Adipocyte (in vitro differentiated cells): ENCODE results near the gene LNP1.
"Not testable (repeated sequence)": the region's sequence is repeated elsewhere in the genome, so short reads cannot be mapped to it uniquely, and the experiment has no call there.

Experiments used
- DNase-seq: peaks from one replicate; pipeline ENCODE4 v3.0.0-alpha.2; 2015; ENCODE audit warnings: low read depth
- H3K27me3 ChIP-seq: replicated peaks from 2 replicates; pipeline ENCODE4 v1.7.0; 2013; ENCODE audit warnings: mild to moderate bottlenecking, low read length, moderate library complexity; ENCODE audit not compliant: control insufficient read depth, insufficient read depth
- H3K36me3 ChIP-seq: 2 replicates; pipeline ENCODE4 v1.7.0; 2013; ENCODE audit warnings: low read length, mild to moderate bottlenecking, moderate library complexity; ENCODE audit not compliant: control insufficient read depth, insufficient read depth, severe bottlenecking
- H3K4me1 ChIP-seq: 2 replicates; pipeline ENCODE4 v1.7.0; 2013; ENCODE audit warnings: mild to moderate bottlenecking, low read length, moderate library complexity; ENCODE audit not compliant: control insufficient read depth, insufficient read depth
- H3K4me3 ChIP-seq: 2 replicates; pipeline ENCODE4 v1.7.0; 2013; ENCODE audit warnings: mild to moderate bottlenecking, low read length, moderate library complexity
- H3K9ac ChIP-seq: 2 replicates; pipeline ENCODE4 v1.7.0; 2013; ENCODE audit warnings: mild to moderate bottlenecking, low read length, moderate library complexity
- H3K9me3 ChIP-seq: 2 replicates; pipeline ENCODE4 v1.7.0; 2013; ENCODE audit warnings: mild to moderate bottlenecking, low read length, moderate library complexity; ENCODE audit not compliant: control insufficient read depth

Gene LNP1

GRCh38 chr3:100438623-100438974, 37.3 kb downstream of the LNP1 start:
- Histone ChIP-seq H3K27me3 (no peaks in the 10 kb centered on the region), H3K4me1 (peaks cover 3% of the 10 kb centered on the region), H3K4me3 (no peak overlapping the region), H3K36me3 (no peaks in the 10 kb centered on the region), H3K9me3 (peaks cover 13% of the 10 kb centered on the region), H3K9ac (no peak overlapping the region)
- no peak for DNase-seq

- H3K27me3 ChIP-seq: no peaks in the 10 kb centered on the region
- no peaks in the 10 kb centered on the region for H3K36me3 ChIP-seq
- H3K4me3 ChIP-seq: no peak overlapping the region
- DNase-seq: no peak
- no peak overlapping the region for H3K9ac ChIP-seq
- peaks cover 3% of the 10 kb centered on the region for H3K4me1 ChIP-seq
- H3K9me3 ChIP-seq: peaks cover 7% of the 10 kb centered on the region
Measured at GRCh38 chr3:100440895-100441294, 39.6 kb downstream of the LNP1 start.

- no peaks in the 10 kb centered on the region for H3K36me3 ChIP-seq
- no peak overlapping the region for H3K9ac ChIP-seq
- peaks cover 3% of the 10 kb centered on the region for H3K4me1 ChIP-seq
- H3K27me3 ChIP-seq: no peaks in the 10 kb centered on the region
- H3K4me3 ChIP-seq: no peak overlapping the region
- peaks cover 3% of the 10 kb centered on the region for H3K9me3 ChIP-seq
- no peak for DNase-seq
Measured at GRCh38 chr3:100443690-100444089, 42.4 kb downstream of the LNP1 start.

GRCh38 chr3:100447067-100447466, 45.7 kb downstream of the LNP1 start:
- H3K9ac ChIP-seq, H3K27me3 ChIP-seq, DNase-seq, H3K4me3 ChIP-seq, H3K4me1 ChIP-seq, H3K36me3 ChIP-seq, H3K9me3 ChIP-seq: not testable (repeated sequence)

- Histone ChIP-seq H3K4me3 (no peak overlapping the region), H3K9me3 (peaks cover 3% of the 10 kb centered on the region)
Measured at GRCh38 chr3:100448079-100448478, 46.7 kb downstream of the LNP1 start.

GRCh38 chr3:100449214-100449613, 47.9 kb downstream of the LNP1 start:
- Histone ChIP-seq H3K27me3 (no peaks in the 10 kb centered on the region), H3K4me3 (no peak overlapping the region), H3K4me1 (no peaks in the 10 kb centered on the region), H3K36me3 (no peaks in the 10 kb centered on the region), H3K9ac (no peak overlapping the region), H3K9me3 (no peaks in the 10 kb centered on the region)
- no peak for DNase-seq

More at GRCh38 chr3:100448079-100448478, 46.7 kb downstream of the LNP1 start:
- no peak overlapping the region for H3K9ac ChIP-seq
- DNase-seq: no peak
- no peaks in the 10 kb centered on the region for H3K36me3 ChIP-seq
- H3K27me3 ChIP-seq: no peaks in the 10 kb centered on the region
- H3K4me1 ChIP-seq: no peaks in the 10 kb centered on the region

- Histone ChIP-seq H3K9ac (no peak overlapping the region), H3K4me1 (no peaks in the 10 kb centered on the region), H3K4me3 (no peak overlapping the region), H3K27me3 (no peaks in the 10 kb centered on the region), H3K9me3 (no peaks in the 10 kb centered on the region), H3K36me3 (no peaks in the 10 kb centered on the region)
- no peak for DNase-seq
Measured at GRCh38 chr3:100454677-100455076, 53.3 kb downstream of the LNP1 start.

- Histone ChIP-seq H3K36me3 (no peaks in the 10 kb centered on the region), H3K9ac (no peak overlapping the region), H3K9me3 (no peaks in the 10 kb centered on the region), H3K27me3 (no peaks in the 10 kb centered on the region), H3K4me3 (no peak overlapping the region), H3K4me1 (no peaks in the 10 kb centered on the region)
- DNase-seq: no peak
Measured at GRCh38 chr3:100455841-100456550, 54.7 kb downstream of the LNP1 start.

- Histone ChIP-seq H3K4me3 (no peak overlapping the region), H3K27me3 (no peaks in the 10 kb centered on the region), H3K4me1 (no peaks in the 10 kb centered on the region), H3K36me3 (no peaks in the 10 kb centered on the region), H3K9ac (no peak overlapping the region), H3K9me3 (no peaks in the 10 kb centered on the region)
- no peak for DNase-seq
Measured at GRCh38 chr3:100456745-100457144, 55.4 kb downstream of the LNP1 start.

GRCh38 chr3:100457811-100458210, 56.5 kb downstream of the LNP1 start:
- Histone ChIP-seq H3K4me1 (no peaks in the 10 kb centered on the region), H3K27me3 (no peaks in the 10 kb centered on the region), H3K4me3 (no peak overlapping the region), H3K9ac (no peak overlapping the region), H3K9me3 (no peaks in the 10 kb centered on the region), H3K36me3 (no peaks in the 10 kb centered on the region)
- DNase-seq: no peak

GRCh38 chr3:100458814-100459213, 57.5 kb downstream of the LNP1 start:
- DNase-seq: no peak
- Histone ChIP-seq H3K36me3 (no peaks in the 10 kb centered on the region), H3K9me3 (no peaks in the 10 kb centered on the region), H3K4me1 (no peaks in the 10 kb centered on the region), H3K27me3 (no peaks in the 10 kb centered on the region), H3K9ac (no peak overlapping the region), H3K4me3 (no peak overlapping the region)

- Histone ChIP-seq H3K4me1 (no peaks in the 10 kb centered on the region), H3K9ac (no peak overlapping the region), H3K4me3 (no peak overlapping the region), H3K9me3 (peaks cover 10% of the 10 kb centered on the region), H3K27me3 (no peaks in the 10 kb centered on the region), H3K36me3 (no peaks in the 10 kb centered on the region)
- peak; percentile 90 for DNase-seq
Measured at GRCh38 chr3:100463002-100463401, 61.7 kb downstream of the LNP1 start.
